Spleen (tissue), 11 donors: ENCODE results near the gene SOX5. TPM values are rescaled to one million over a fixed set of nuclear protein-coding genes. Genes with fewer than 3 reads are reported as not detected.

Source experiments
- DNase-seq: peaks from one replicate; pipeline ENCODE4 v3.0.0-alpha.2; 2020
- H3K27ac ChIP-seq, 8 donors: fragments of 200-600 bp; sonication (generic) in 7 of 8; 1 replicate in 4 of 8; 2 replicates in 4 of 8; pipeline versions ENCODE4 v1.5.0 to v1.8.0; 2016 to 2021; ENCODE audit warnings: inconsistent platforms in 4 of 8, mild to moderate bottlenecking in 4 of 8, moderate library complexity in 1 of 8
- H3K27me3 ChIP-seq, 7 donors: fragments of 200-600 bp; sonication (generic) in 6 of 7; replicated peaks in 1 of 7; 1 replicate in 4 of 7; 2 replicates in 3 of 7; pipeline versions ENCODE4 v1.5.0 to v1.8.0; 2016 to 2021; ENCODE audit warnings: inconsistent platforms in 3 of 7, mild to moderate bottlenecking in 1 of 7
- H3K36me3 ChIP-seq, 6 donors: fragments of 200-600 bp; sonication (generic) in 5 of 6; 1 replicate in 4 of 6; 2 replicates in 2 of 6; pipeline versions ENCODE4 v1.5.0 to v1.8.0; 2016 to 2021; ENCODE audit warnings: inconsistent platforms in 2 of 6
- H3K4me1 ChIP-seq, 6 donors: fragments of 200-600 bp; sonication (generic) in 5 of 6; 1 replicate in 3 of 6; 2 replicates in 3 of 6; pipeline versions ENCODE4 v1.5.0 to v1.8.0; 2016 to 2021; ENCODE audit warnings: inconsistent platforms in 3 of 6
- H3K4me3 ChIP-seq, 8 donors: fragments of 200-600 bp; sonication (generic) in 7 of 8; 1 replicate in 4 of 8; 2 replicates in 4 of 8; pipeline versions ENCODE4 v1.5.0 to v1.8.0; 2016 to 2021; ENCODE audit warnings: inconsistent platforms in 4 of 8, mild to moderate bottlenecking in 4 of 8, moderate library complexity in 2 of 8
- H3K9me3 ChIP-seq, 8 donors: fragments of 200-600 bp; sonication (generic) in 7 of 8; 1 replicate in 4 of 8; 2 replicates in 4 of 8; pipeline versions ENCODE4 v1.5.0 to v1.8.0; 2016 to 2021; ENCODE audit warnings: inconsistent platforms in 4 of 8
- CTCF ChIP-seq, 11 experiments: fragments of 200-600 bp in 7 of 11; fragments of 450-650 bp in 4 of 11; sonication (generic) in 4 of 11; IDR thresholded peaks in 8 of 11; conservative IDR thresholded peaks in 3 of 11; 1 replicate in 7 of 11; 2 replicates in 4 of 11; pipeline versions ENCODE4 v1.4.0 to v1.8.0; 2016 to 2021; ENCODE audit warnings: antibody characterized with exemption in 11 of 11, inconsistent platforms in 4 of 11, mild to moderate bottlenecking in 1 of 11
- POLR2A ChIP-seq, 3 donors: fragments of 450-650 bp; IDR thresholded peaks; one replicate each; pipeline ENCODE4 v1.5.1; 2017; ENCODE audit warnings: antibody characterized with exemption in 3 of 3, mild to moderate bottlenecking in 1 of 3
- POLR2AphosphoS5 ChIP-seq, 3 donors: sonication (generic); formaldehyde crosslinking; IDR thresholded peaks; one replicate each; pipeline ENCODE4 v1.5.1; 2017; ENCODE audit warnings: antibody characterized with exemption in 3 of 3
- WGBS, 5 donors: extraction: QIAGEN DNeasy Blood & Tissue Kit in 3 of 5; methylation state at CpG; one replicate each; pipeline versions ENCODE4 v1.1.5 to v1.1.7; 2013 to 2018; 5-methylcytosine and 5-hydroxymethylcytosine counted together
- intact Hi-C: fragments of 100-400 bp; cut with DNase I; formaldehyde crosslinking; loops from one replicate; pipeline ENCODE4 v1.15.0; 2023; ENCODE audit warnings: low total_unique reads
- polyA plus RNA-seq, 3 donors: library from polyadenylated mRNA; stranded (reverse); fragments of 200-250 nt; gene quantifications; one replicate each; pipeline ENCODE4 v1.2.1, GENCODE V29; 2013
- total RNA-seq, 7 donors: library from RNA; depleted of rRNA in 3 of 7; stranded (reverse); fragments of >200 nt in 3 of 7; fragmentation: NEBNext Ultra II Directional in 4 of 7; extraction: Animal tissue kit (Norgen Biotek cat#: 25700) in 4 of 7; gene quantifications; one replicate each; pipeline versions ENCODE4 v1.1.0 to v1.2.1, GENCODE V29; 2016 to 2021
- donor health status: healthy with polysubstance abuse.
- donor health status: DM: no; HTN: no; CAD: no; lungs with moderate emphysema.
- donor health status: DM: no; HTN: no; CAD: no.
- donor health status: Bipolar disorder and iron deficiency.
- donor health status: healthy.
- donor health status: DM: no; HTN: no; CAD: no.
- donor health status: DM: yes; HTN: yes; CAD: no.

SOX5 gene
- total and polyA plus RNA-seq, 10 donors, result 0.20 to 21.3 (median 8.7) TPM

GRCh38 chr12:23757541-23757962 lies 191.9 kb downstream of the SOX5 start:
- H3K9me3 ChIP-seq, result no peaks in the 10 kb centered on the region
- intact Hi-C loops, result no loop called here
- no peaks in the 10 kb centered on the region for H3K27me3 ChIP-seq
- DNase-seq, result no peak
- no peak overlapping the region for H3K4me3 ChIP-seq
- H3K36me3 ChIP-seq, result no peaks in the 10 kb centered on the region
- 47 to 74% (median 67%) methylated on average over 1 of the region's 1 CpG for WGBS, 5 donors
- H3K4me1 ChIP-seq, result no peaks in the 10 kb centered on the region
- TF ChIP-seq CTCF (IDR thresholded peaks at IDR 0.05 in 8 of 11, conservative IDR thresholded peaks at IDR 0.05 in 3 of 11) (no peak), POLR2AphosphoS5 (IDR thresholded peaks at IDR 0.05) (no peak), POLR2A (IDR thresholded peaks at IDR 0.05) (no peak)
- no peak overlapping the region for H3K27ac ChIP-seq

GRCh38 chr12:23756416-23756815 lies 193.1 kb downstream of the SOX5 start:
- no peaks in the 10 kb centered on the region for H3K9me3 ChIP-seq
- H3K4me3 ChIP-seq, result no peak overlapping the region
- no peaks in the 10 kb centered on the region for H3K4me1 ChIP-seq
- no peak for DNase-seq
- H3K27me3 ChIP-seq, result no peaks in the 10 kb centered on the region
- H3K27ac ChIP-seq, result no peak overlapping the region
- WGBS, 5 donors, result 94 to 99% (median 96%) methylated on average over 2 of the region's 2 CpGs
- no peaks in the 10 kb centered on the region for H3K36me3 ChIP-seq
- TF ChIP-seq POLR2A (IDR thresholded peaks at IDR 0.05) (no peak), POLR2AphosphoS5 (IDR thresholded peaks at IDR 0.05) (no peak), CTCF (IDR thresholded peaks at IDR 0.05 in 8 of 11, conservative IDR thresholded peaks at IDR 0.05 in 3 of 11) (no peak)
- intact Hi-C loops, result no loop called here

- no peaks in the 10 kb centered on the region for H3K4me1 ChIP-seq
- intact Hi-C loops, result no loop called here
- no peak overlapping the region for H3K4me3 ChIP-seq
- H3K9me3 ChIP-seq, result no peaks in the 10 kb centered on the region
- no peak for DNase-seq
- 72 to 82% (median 79%) methylated on average over 5 of the region's 5 CpGs for WGBS, 5 donors
- H3K27me3 ChIP-seq, result no peaks in the 10 kb centered on the region
- H3K27ac ChIP-seq, result no peak overlapping the region
- H3K36me3 ChIP-seq, result no peaks in the 10 kb centered on the region
- TF ChIP-seq POLR2AphosphoS5 (IDR thresholded peaks at IDR 0.05), result no peak
- no peak for TF ChIP-seq CTCF (IDR thresholded peaks at IDR 0.05 in 8 of 11, conservative IDR thresholded peaks at IDR 0.05 in 3 of 11)
- no peak for TF ChIP-seq POLR2A (IDR thresholded peaks at IDR 0.05)
Observed at GRCh38 chr12:23753628-23754365, 195.7 kb downstream of the SOX5 start.

- H3K27me3 ChIP-seq, result no peaks in the 10 kb centered on the region
- WGBS, 5 donors, result 90 to 95% (median 91%) methylated on average over 5 of the region's 5 CpGs
Observed at GRCh38 chr12:23752245-23752644, 197.2 kb downstream of the SOX5 start.

More at GRCh38 chr12:23752245-23752644, 197.2 kb downstream of the SOX5 start:
- intact Hi-C loops, result no loop called here
- TF ChIP-seq POLR2A (IDR thresholded peaks at IDR 0.05) (no peak), POLR2AphosphoS5 (IDR thresholded peaks at IDR 0.05) (no peak), CTCF (IDR thresholded peaks at IDR 0.05 in 8 of 11, conservative IDR thresholded peaks at IDR 0.05 in 3 of 11) (no peak)
- Histone ChIP-seq H3K9me3 (no peaks in the 10 kb centered on the region), H3K27ac (no peak overlapping the region), H3K4me1 (no peaks in the 10 kb centered on the region), H3K4me3 (no peak overlapping the region), H3K36me3 (no peaks in the 10 kb centered on the region)
- no peak for DNase-seq
